Measurements from ENCODE around the gene TRPC4AP. TPM values are rescaled to one million over a fixed set of nuclear protein-coding genes. Genes with fewer than 3 reads are reported as not detected.

The TRPC4AP gene
- total RNA-seq, 1 donor from 2014 or later = 54.1 TPM

DNA sequence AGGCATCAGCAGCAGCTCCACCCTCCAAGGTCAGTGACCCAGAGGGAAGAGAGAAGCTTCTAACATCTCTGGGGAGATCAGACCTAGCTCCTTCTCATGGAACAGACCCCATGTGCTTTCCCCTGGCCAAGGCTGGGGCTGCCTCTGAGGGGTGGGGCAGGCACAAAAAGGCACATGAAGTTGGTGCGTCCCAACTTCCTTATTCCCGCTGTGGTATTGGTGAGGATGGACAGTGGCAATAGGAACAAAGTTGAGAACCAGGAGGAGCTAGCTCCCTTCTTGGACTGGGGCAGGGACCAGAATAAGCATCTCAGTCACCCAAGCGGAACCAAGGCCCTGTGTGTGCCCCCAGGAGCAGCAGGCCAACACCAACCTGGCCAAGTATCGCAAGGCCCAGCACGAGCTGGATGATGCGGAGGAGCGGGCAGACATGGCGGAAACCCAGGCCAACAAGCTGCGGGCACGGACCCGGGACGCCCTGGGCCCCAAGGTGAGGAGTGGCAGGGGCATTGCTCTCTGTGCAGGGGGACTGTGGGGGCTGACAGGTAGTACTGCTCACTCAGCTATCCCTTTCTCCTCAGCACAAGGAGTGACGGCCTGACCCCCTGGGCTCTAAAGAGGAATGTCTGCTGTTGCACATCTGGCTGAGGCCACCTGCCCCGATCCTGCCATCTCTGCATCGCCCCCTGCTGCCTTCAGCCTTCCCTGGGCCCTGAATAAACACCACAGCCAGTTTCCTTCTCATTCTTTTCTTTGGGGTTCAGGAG lies 90.8 kb downstream of the TRPC4AP start:
- DNase-seq (ENCODE audit: low spot score in 2 of 2) = no peak
- intact Hi-C loops (cut with DNase I) = no loop called here
- Histone ChIP-seq H3K36me3 (peaks cover 96 to 99% of the 10 kb centered on the region in 2 donors), H3K27me3 (no peaks in the 10 kb centered on the region), H3K9me3 (no peaks in the 10 kb centered on the region), H3K4me1 (no peaks in the 10 kb centered on the region), H3K27ac (no peak overlapping the region), H3K4me3 (no peak overlapping the region)
- TF ChIP-seq, protein P1, sequence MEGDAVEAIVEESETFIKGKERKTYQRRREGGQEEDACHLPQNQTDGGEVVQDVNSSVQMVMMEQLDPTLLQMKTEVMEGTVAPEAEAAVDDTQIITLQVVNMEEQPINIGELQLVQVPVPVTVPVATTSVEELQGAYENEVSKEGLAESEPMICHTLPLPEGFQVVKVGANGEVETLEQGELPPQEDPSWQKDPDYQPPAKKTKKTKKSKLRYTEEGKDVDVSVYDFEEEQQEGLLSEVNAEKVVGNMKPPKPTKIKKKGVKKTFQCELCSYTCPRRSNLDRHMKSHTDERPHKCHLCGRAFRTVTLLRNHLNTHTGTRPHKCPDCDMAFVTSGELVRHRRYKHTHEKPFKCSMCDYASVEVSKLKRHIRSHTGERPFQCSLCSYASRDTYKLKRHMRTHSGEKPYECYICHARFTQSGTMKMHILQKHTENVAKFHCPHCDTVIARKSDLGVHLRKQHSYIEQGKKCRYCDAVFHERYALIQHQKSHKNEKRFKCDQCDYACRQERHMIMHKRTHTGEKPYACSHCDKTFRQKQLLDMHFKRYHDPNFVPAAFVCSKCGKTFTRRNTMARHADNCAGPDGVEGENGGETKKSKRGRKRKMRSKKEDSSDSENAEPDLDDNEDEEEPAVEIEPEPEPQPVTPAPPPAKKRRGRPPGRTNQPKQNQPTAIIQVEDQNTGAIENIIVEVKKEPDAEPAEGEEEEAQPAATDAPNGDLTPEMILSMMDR (IDR thresholded peaks at IDR 0.05) = no peak

DNA sequence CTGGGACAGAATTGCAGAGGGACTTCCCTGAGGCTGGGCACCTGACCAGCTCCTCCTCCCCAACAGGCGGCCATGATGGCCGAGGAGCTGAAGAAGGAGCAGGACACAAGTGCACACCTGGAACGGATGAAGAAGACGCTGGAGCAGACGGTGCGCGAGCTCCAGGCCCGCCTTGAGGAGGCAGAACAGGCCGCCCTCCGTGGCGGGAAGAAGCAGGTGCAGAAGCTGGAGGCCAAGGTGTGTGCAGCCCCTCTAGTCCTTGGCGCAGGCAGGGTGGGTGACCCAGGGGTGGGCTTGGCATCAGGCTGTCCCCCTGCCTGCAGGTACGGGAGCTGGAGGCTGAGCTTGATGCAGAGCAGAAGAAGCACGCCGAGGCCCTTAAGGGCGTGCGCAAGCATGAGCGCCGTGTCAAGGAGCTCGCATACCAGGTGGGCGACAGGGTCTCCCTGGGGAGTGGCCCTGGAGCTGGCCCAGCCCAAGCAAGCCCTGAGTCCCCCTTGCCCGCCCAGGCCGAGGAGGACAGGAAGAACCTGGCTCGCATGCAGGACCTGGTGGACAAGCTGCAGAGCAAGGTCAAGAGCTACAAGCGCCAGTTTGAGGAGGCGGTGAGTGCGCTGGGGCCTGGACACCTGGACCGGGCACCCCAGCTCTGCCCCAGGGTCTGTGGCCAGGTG lies 91.5 kb downstream of the TRPC4AP start:
- Histone ChIP-seq H3K4me1 (no peaks in the 10 kb centered on the region), H3K36me3 (peaks cover 96 to 99% of the 10 kb centered on the region in 2 donors), H3K27ac (no peak overlapping the region), H3K27me3 (no peaks in the 10 kb centered on the region), H3K9me3 (no peaks in the 10 kb centered on the region), H3K4me3 (no peak overlapping the region)
- intact Hi-C loops (cut with DNase I) = no loop called here
- TF ChIP-seq, protein P1 (IDR thresholded peaks at IDR 0.05) = no peak
- DNase-seq (ENCODE audit: low spot score in 2 of 2) = no peak

DNA sequence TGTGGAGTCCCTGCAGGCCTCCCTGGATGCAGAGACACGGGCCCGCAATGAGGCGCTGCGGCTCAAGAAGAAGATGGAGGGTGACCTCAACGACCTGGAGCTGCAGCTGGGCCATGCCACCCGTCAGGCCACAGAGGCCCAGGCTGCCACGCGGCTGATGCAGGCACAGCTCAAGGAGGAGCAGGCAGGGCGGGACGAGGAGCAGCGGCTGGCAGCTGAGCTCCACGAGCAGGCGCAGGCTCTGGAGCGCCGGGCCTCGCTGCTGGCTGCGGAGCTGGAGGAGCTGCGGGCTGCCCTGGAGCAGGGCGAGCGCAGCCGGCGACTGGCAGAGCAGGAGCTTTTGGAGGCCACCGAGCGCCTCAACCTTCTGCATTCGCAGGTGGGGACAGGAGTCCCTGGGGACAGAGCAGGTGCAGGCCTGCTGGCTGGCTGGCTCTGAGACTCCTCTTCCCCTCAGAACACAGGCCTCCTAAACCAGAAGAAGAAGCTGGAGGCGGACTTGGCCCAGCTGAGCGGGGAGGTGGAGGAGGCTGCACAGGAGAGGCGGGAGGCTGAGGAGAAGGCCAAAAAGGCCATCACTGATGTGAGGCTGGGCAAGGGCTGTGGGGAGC lies 92.2 kb downstream of the TRPC4AP start:
- H3K36me3 ChIP-seq = peaks cover 96 to 99% of the 10 kb centered on the region in 2 donors

DNA sequence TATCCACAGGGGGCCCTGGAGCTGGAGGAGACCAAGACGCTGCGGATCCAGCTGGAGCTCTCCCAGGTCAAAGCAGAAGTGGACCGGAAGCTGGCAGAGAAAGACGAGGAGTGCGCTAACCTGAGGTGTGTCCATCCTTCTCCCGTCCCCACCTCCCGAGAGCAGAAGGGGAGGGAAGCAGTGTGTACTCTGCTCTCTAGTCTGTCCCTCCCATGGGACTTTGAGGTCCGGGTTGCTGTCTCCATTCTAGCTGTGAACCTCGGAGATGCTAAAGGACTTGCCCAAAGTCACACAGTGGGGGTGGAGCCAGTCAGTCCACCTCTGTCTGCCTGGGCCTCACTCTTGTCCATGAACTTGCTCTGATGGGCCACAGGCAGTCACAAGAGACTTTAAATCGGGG lies 92.8 kb downstream of the TRPC4AP start:
- DNase-seq (ENCODE audit: low spot score in 2 of 2) = no peak
- H3K36me3 ChIP-seq = peaks cover 96 to 99% of the 10 kb centered on the region in 2 donors
- H3K9me3 ChIP-seq = no peaks in the 10 kb centered on the region
- no peaks in the 10 kb centered on the region for H3K4me1 ChIP-seq
- no peak overlapping the region for H3K27ac ChIP-seq
- H3K4me3 ChIP-seq = no peak overlapping the region
- no peaks in the 10 kb centered on the region for H3K27me3 ChIP-seq
- TF ChIP-seq, protein P1 (IDR thresholded peaks at IDR 0.05) = no peak
- intact Hi-C loops (cut with DNase I) = no loop called here

More for the DNA sequence above, 92.2 kb downstream of the TRPC4AP start:
- H3K4me3 ChIP-seq = no peak overlapping the region
- H3K9me3 ChIP-seq = no peaks in the 10 kb centered on the region
- H3K27ac ChIP-seq = no peak overlapping the region
- TF ChIP-seq, protein P1 (IDR thresholded peaks at IDR 0.05) = no peak
- H3K4me1 ChIP-seq = no peaks in the 10 kb centered on the region
- intact Hi-C loops (cut with DNase I) = no loop called here
- DNase-seq (ENCODE audit: low spot score in 2 of 2) = no peak
- H3K27me3 ChIP-seq = no peaks in the 10 kb centered on the region

DNA sequence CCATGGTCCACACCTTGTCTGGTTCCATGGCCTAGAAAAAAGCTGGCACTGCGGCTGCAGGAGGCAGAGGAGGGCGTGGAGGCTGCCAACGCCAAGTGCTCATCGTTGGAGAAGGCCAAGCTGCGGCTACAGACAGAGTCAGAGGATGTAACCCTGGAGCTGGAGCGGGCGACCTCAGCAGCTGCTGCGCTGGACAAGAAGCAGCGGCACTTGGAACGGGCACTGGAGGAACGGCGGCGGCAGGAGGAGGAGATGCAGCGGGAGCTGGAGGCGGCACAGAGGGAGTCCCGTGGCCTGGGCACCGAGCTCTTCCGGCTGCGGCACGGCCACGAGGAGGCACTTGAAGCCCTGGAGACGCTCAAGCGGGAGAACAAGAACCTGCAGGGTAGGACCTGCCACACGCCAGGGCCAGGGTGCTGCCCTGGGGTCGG lies 93.6 kb downstream of the TRPC4AP start:
- no peaks in the 10 kb centered on the region for H3K27me3 ChIP-seq
- DNase-seq (ENCODE audit: low spot score in 2 of 2) = no peak
- no peak overlapping the region for H3K4me3 ChIP-seq
- H3K9me3 ChIP-seq = no peaks in the 10 kb centered on the region
- TF ChIP-seq, protein P1 (IDR thresholded peaks at IDR 0.05) = no peak
- intact Hi-C loops (cut with DNase I) = no loop called here
- no peaks in the 10 kb centered on the region for H3K4me1 ChIP-seq
- H3K36me3 ChIP-seq = peaks cover 94 to 99% of the 10 kb centered on the region in 2 donors
- H3K27ac ChIP-seq = no peak overlapping the region

Data from ascending aorta (tissue), 2 donors.